SHP77 treated with DMSO at 0.1 percent for 48 hours (cell line): ENCODE results near the gene ASS1.

Experiments
- DNase-seq: peaks from one replicate; lab custom pipeline; 2025; lab: John Stamatoyannopoulos, UW

Gene ASS1

DNA sequence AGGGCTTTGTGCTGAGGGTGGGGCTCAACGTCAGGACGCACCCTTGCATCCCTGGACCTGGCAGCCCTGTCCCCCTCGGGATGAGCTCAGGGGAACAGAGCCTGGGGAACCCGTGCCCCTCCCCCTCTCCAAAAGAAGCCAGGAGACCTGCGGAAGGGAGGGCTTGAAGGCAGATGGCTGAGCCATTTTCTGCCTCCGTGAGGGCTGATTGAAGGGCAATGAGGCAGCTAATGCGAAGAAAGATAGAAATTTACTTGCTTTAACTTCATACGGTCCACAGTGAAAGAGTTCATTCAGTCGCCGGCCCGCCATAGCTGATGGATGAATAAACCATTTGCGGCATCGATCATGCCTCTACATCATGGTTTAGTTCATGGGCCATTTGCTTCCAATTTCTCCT lies 28.8 kb downstream of the ASS1 start:
- DNase-seq: no peak

DNA sequence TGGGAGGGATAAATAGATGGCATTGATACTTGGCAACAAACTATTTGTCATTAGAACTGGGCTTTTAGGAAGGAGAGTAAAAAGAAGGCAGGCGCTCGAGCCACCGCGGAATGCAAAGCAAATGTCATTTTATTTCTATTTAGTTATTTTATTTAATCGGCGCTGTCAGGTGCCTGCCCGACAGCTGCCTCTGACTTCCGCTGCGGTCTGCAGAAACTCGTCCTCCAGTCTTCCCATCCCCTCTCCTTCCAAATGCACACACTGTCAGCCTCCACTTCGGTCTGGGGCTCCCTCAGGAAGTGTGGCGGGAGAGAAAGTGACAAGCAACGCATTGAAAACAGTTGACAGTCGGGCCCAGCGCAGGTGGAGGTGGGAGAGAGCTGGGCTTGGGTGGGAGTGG lies 29.3 kb downstream of the ASS1 start:
- no peak for DNase-seq

DNA sequence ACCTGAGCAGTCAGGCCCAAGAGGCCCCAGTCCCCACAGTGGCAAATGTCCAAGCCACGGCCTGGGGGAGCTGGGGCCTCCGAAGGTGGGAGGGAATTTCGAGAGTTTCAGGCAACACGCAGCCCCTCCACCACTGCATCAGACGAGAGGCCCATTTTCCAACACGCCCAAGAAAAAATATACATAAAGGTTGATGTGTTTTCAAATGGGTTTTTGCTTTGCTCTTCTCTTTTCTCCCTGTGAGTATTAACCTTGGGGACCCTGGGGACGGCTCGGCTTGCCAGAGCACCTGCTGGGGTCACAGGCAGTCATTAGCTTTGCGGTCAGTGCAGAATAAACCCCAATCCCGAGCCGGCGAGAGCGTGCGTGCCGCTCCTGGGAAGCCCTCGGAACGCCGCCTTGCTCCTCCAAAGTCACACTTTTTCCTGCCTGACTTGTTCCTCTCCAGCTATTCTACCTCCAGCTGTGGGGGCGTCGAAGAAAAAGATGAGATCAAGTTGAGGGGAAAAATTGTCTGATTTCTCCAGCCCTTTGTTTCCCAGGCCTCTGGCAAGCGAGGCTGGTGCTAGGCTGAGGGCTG lies 31.5 kb downstream of the ASS1 start:
- no peak for DNase-seq

DNA sequence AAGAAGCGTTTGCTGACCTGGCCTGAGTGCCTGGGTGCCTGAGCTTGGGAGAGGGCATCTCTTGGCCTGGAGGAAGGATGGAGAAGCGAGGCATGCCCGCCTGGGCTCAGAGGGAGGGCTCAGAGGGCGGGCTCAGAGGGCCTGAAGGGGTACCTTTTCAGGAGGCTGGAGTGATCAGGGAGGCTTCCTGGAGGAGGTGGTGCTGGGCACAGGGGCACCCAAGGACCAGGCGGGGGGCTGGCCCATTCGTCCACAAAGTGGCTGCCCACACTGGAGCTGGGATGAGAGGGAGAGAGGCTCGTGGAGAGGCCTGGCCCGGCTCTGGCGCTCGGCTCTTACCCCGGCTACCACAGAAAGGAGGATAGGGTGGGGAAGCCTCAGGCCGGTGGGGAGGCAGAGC lies 32.8 kb downstream of the ASS1 start:
- DNase-seq: no peak

DNA sequence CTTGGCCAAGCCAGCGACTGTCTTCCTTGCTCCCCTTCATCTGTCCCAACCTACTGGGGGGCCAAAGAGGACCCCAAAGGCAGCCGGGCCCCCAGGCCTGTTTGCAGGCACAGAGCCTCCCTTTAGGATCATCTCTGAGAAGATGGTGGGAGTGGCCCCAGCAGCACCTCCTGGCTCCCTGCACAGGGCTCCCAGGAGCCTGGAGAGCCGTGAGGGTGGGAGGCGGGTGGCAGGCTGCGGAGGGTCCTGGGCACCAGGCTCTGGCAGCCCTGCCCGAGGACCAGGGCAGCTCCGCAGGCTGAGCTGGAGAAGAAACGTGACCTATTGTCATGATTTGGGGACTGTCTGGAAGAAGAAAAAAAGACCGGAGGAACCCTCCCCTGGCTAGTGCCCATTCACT lies 33.4 kb downstream of the ASS1 start:
- no peak for DNase-seq

- no peak for DNase-seq
Observed at GRCh38 chr9:130478736-130479575, 34.2 kb downstream of the ASS1 start.

GRCh38 chr9:130479587-130479986 lies 34.8 kb downstream of the ASS1 start:
- no peak for DNase-seq

- no peak for DNase-seq
Observed at GRCh38 chr9:130480673-130481072, 35.9 kb downstream of the ASS1 start.

GRCh38 chr9:130482463-130482862 lies 37.7 kb downstream of the ASS1 start:
- no peak for DNase-seq

DNA sequence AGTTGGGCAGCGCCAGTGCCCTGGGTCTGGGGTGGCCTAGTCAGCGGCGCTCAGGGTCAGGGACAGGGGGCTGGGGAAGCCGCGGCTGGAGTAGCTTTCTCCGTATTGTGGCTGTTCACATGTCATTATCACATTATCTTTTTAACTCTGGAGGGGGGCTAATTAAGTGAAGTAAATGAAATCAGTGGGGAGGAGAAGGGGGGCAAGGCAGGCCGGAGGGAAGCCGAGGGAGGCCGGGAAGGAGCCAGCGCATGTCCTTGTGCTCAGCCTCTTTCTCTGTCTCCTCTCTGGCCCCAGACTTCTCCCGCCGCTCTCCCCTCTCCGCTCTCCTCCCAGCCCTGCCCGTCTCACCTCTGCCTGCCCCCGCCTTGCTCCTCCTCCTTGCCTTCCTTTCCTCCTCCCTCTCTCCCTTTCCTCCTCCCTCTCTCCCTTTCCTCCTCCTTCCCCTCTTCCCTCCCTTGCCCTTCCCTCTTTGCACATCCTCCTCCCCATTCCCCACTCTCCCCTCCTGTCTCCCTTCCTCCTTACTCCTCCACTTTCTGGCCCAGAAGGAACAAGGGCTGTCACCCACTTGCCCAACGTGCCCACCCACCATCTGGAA lies 38.7 kb downstream of the ASS1 start:
- no peak for DNase-seq

DNA sequence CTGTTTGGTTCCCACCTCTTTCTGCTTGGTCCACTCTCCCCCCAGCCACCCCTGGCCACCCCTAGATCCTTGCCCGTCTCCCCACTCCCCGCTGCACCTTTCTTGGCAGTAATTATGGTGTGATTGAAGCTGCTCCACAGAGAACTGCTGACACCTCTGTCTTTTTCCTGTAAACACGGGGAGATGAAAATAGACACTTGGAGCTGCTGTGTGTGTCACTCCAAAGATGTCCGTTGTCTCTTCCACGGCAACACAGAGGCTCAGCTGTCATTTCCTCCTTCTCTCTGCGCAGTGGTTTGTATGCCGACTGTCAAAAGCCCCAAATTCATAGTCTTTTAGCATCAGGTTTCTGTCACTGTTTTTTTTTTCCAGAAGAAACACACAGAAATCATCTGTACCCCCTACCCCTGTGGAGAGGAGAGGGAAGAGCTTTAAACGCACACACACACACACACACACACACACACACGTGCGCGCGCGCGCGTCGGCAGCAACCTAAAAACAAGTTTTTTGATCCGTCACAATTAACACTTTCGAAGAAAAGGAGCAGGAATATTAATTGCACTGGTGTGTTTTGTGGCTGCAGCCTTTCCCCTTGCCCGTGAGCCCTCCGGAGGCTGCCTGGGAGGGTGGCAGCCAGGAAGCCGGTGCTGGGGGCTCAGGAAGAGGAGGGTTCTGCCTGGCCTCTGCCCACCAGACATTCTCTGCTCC lies 39.8 kb downstream of the ASS1 start:
- DNase-seq: no peak

- no peak for DNase-seq
Observed at GRCh38 chr9:130486103-130486502, 41.3 kb downstream of the ASS1 start.

GRCh38 chr9:130487500-130487899 lies 42.7 kb downstream of the ASS1 start:
- no peak for DNase-seq

DNA sequence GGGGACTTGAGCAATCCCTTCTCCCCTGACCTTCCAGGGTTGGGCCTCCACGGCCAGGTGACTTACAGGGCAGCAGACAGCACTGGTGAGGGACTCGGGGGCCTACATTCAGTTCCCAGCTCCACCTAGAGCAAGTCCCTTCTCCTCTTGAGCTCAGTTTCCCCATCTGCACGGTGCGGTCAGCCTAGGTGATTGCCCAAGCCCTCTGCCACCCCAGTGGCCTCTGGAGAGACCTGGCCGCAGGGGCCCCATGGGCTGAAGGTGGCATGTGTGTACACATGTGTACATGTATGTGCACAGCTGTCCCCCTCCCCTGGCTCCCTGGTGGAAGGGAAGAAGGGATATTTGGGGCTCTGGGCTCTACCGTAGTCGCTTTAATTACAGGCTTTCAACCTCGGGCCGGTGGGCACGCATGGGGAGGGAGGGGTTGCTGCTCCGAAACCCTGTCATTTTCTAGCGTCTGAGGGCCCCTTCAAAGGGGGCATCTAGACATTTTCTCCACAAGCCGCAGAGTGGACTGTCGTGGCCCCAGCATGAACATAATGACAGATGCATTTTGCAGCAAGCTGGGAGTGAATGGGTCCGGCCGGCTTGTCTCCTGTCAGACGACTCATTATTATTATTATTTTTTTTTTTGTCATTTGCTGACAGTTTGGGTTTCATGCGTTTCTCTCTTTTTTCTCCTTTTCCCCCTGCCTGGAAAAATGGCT lies 44.0 kb downstream of the ASS1 start:
- no peak for DNase-seq

GRCh38 chr9:130490981-130491380 lies 46.2 kb downstream of the ASS1 start:
- DNase-seq: no peak

- no peak for DNase-seq
Observed at GRCh38 chr9:130491830-130492482, 47.2 kb downstream of the ASS1 start.

- no peak for DNase-seq
Observed at GRCh38 chr9:130493021-130493420, 48.3 kb downstream of the ASS1 start.

DNA sequence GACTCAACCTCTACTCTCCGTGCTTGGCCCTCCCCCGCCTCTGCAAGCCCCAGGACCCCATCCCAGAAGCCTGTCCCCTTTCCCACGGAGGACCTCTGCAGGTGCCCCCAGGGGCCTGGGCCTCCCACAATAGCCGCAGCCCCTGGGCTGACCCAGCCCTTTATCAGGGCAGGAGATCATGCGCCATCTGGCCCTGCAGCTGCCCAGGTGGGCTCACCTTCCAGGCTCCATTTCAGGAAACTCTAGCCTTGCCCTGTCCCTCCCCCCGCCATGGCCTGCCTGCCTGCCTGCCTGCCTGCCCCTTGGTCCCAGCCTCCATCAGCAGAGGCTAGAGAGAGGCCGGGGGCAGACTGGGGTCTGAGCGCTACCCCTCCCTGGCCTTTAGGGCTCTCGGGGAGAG lies 48.7 kb downstream of the ASS1 start:
- no peak for DNase-seq

DNA sequence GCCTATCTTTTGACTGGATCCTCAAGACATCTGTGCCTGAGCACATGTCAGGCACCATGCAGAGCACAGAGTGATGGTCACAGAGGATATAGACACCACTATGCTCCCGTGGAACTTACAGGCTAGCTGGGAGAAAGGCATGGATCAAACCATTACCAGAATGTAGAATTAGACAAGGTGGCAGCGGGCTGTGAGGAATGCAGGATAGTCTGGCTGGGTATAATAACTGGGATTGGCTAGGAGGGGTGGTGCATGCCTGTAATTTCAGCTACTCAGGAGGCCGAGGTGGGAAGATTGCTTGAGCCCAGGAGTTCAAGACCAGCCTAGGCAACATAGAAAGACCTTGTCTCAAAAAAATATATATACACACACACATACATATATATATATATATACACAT lies 50.3 kb downstream of the ASS1 start:
- DNase-seq: no peak

- DNase-seq: no peak
Observed at GRCh38 chr9:130497139-130497538, 52.4 kb downstream of the ASS1 start.

- DNase-seq: peak; percentile 15
Observed at GRCh38 chr9:130498298-130498917, 53.6 kb downstream of the ASS1 start.
